SK-N-SH (cell line): ENCODE data around the gene CHST1. TPM values are rescaled to one million over a fixed set of nuclear protein-coding genes. Genes with fewer than 3 reads are reported as not detected.

Source experiments
- CTCF ChIA-PET: fragments of 300-600, 350-600 bp; formaldehyde crosslinking; extraction: SDS; loops from one replicate; lab custom pipeline; 2021; lab: Yijun Ruan, JAX
- POLR2A ChIA-PET: fragments of 350-600 bp; sonication (Branson Sonifier 250); formaldehyde crosslinking; extraction: SDS; loops from one replicate; lab custom pipeline; 2020; ENCODE audit warnings: antibody characterized with exemption, inconsistent platforms; lab: Yijun Ruan, JAX
- DNase-seq: peaks from one replicate; pipeline ENCODE4 v3.0.0; 2012
- H2AFZ ChIP-seq: fragments of 200-600 bp; sonication (generic); 2 replicates; pipeline ENCODE4 v1.8.1; 2016; ENCODE audit warnings: antibody characterized with exemption, mild to moderate bottlenecking, low read depth
- H3F3A ChIP-seq: fragments of 200-600 bp; sonication (generic); replicated peaks from 2 replicates; pipeline ENCODE3; 2016; ENCODE audit warnings: antibody characterized with exemption, mild to moderate bottlenecking; ENCODE audit not compliant: insufficient read depth
- H3K27ac ChIP-seq, 2 experiments: fragments of 200-500 bp in 1 of 2; fragments of 200-600 bp in 1 of 2; sonication (Bioruptor generic) in 1 of 2; sonication (generic), shearing (Covaris generic) in 1 of 2; 2 replicates each; pipeline versions ENCODE4 v1.5.1 to v1.6.1; 2014 to 2016; ENCODE audit warnings: low read depth in 2 of 2, inconsistent platforms in 1 of 2, low read length in 1 of 2, mild to moderate bottlenecking in 1 of 2, mixed read lengths in 1 of 2
- H3K27me3 ChIP-seq: fragments of 200-600 bp; sonication (generic), shearing (Covaris generic); 2 replicates; pipeline ENCODE4 v1.6.1; 2016; ENCODE audit warnings: mixed run types; ENCODE audit not compliant: insufficient read depth
- H3K36me3 ChIP-seq, 2 experiments: fragments of 200-500 bp in 1 of 2; fragments of 200-600 bp in 1 of 2; sonication (Bioruptor generic) in 1 of 2; sonication (generic) in 1 of 2; replicated peaks in 1 of 2; 2 replicates each; pipeline versions ENCODE3 to v1.5.1; 2014 to 2016; ENCODE audit warnings: low read length in 1 of 2, mild to moderate bottlenecking in 1 of 2; ENCODE audit not compliant: insufficient read depth in 2 of 2, control insufficient read depth in 1 of 2
- H3K4me1 ChIP-seq, 2 experiments: fragments of 200-500 bp in 1 of 2; fragments of 200-600 bp in 1 of 2; sonication (Bioruptor generic) in 1 of 2; sonication (generic), shearing (Covaris generic) in 1 of 2; 2 replicates each; pipeline versions ENCODE4 v1.5.1 to v1.6.1; 2014 to 2016; ENCODE audit warnings: low read depth in 1 of 2, low read length in 1 of 2, mixed run types in 1 of 2; ENCODE audit not compliant: insufficient read depth in 2 of 2, control insufficient read depth in 1 of 2
- H3K4me2 ChIP-seq: fragments of 200-600 bp; sonication (generic), shearing (Covaris generic); 2 replicates; pipeline ENCODE4 v1.6.1; 2017; ENCODE audit warnings: mixed run types
- H3K4me3 ChIP-seq, 2 experiments: fragments of 200-500 bp in 1 of 2; fragments of 200-600 bp in 1 of 2; sonication (Bioruptor generic) in 1 of 2; sonication (generic), shearing (Covaris generic) in 1 of 2; 2 replicates each; pipeline versions ENCODE4 v1.5.1 to v1.8.1; 2014 to 2016; ENCODE audit warnings: low read depth in 2 of 2, inconsistent platforms in 1 of 2, low read length in 1 of 2, mild to moderate bottlenecking in 1 of 2, mixed read lengths in 1 of 2, moderate library complexity in 1 of 2
- H3K79me2 ChIP-seq: fragments of 200-600 bp; sonication (generic); 2 replicates; pipeline ENCODE4 v1.8.1; 2017; ENCODE audit warnings: mild to moderate bottlenecking; ENCODE audit not compliant: insufficient read depth
- H3K9ac ChIP-seq: fragments of 200-600 bp; sonication (generic); 2 replicates; pipeline ENCODE4 v1.6.1; 2017; ENCODE audit warnings: mixed run types
- H3K9me2 ChIP-seq: fragments of 200-600 bp; sonication (generic); 2 replicates; pipeline ENCODE4 v1.6.1; 2017; ENCODE audit warnings: mixed run types
- H3K9me3 ChIP-seq: fragments of 200-600 bp; sonication (generic); 2 replicates; pipeline ENCODE4 v1.6.1; 2017; ENCODE audit warnings: mixed run types, mild to moderate bottlenecking, moderate library complexity
- H4K20me1 ChIP-seq: fragments of 200-600 bp; sonication (generic); 2 replicates; pipeline ENCODE4 v1.6.1; 2017; ENCODE audit warnings: mild to moderate bottlenecking, mixed run types; ENCODE audit not compliant: insufficient read depth
- CHD2 ChIP-seq: fragments of 150-350 bp; IDR thresholded peaks from 2 replicates; pipeline ENCODE4 v1.6.1; 2018; ENCODE audit warnings: low read length; ENCODE audit not compliant: partially characterized antibody
- ELF1 ChIP-seq: IDR thresholded peaks from 2 replicates; pipeline ENCODE4 v1.4.0; 2012
- EZH2phosphoT487 ChIP-seq: fragments of 200-600 bp; sonication (generic); IDR thresholded peaks from 2 replicates; pipeline ENCODE4 v1.6.1; 2017; ENCODE audit warnings: low read depth, mixed run types, mild to moderate bottlenecking, antibody characterized with exemption, moderate library complexity, borderline replicate concordance
- FOSL2 ChIP-seq: IDR thresholded peaks from 2 replicates; pipeline ENCODE4 v1.4.0; 2012; ENCODE audit warnings: low read depth, mild to moderate bottlenecking, moderate library complexity, borderline replicate concordance
- GABPA ChIP-seq: IDR thresholded peaks from 2 replicates; pipeline ENCODE4 v1.4.0; 2012; ENCODE audit warnings: low read depth, mild to moderate bottlenecking
- GATA2 ChIP-seq: sonication (generic); formaldehyde crosslinking; IDR thresholded peaks from 2 replicates; pipeline ENCODE4 v1.5.0; 2020; ENCODE audit warnings: mild to moderate bottlenecking, missing genetic modification reagents
- JUND ChIP-seq: IDR thresholded peaks from 2 replicates; pipeline ENCODE4 v1.4.0; 2012
- MEF2A ChIP-seq: IDR thresholded peaks from 2 replicates; pipeline ENCODE4 v1.4.0; 2012; ENCODE audit warnings: low read depth, borderline replicate concordance
- MXI1 ChIP-seq: IDR thresholded peaks from 2 replicates; pipeline ENCODE4 v1.6.1; 2012; ENCODE audit warnings: mild to moderate bottlenecking, low read depth, low read length, improper control_type of control experiment
- NRF1 ChIP-seq: IDR thresholded peaks from 2 replicates; pipeline ENCODE4 v1.6.1; 2012; ENCODE audit warnings: low read depth, mild to moderate bottlenecking, low read length
- PBX3 ChIP-seq: IDR thresholded peaks from 2 replicates; pipeline ENCODE4; 2012
- RXRA ChIP-seq: IDR thresholded peaks from 2 replicates; pipeline ENCODE4 v1.4.0; 2012; ENCODE audit warnings: low read depth, mild to moderate bottlenecking, borderline replicate concordance
- SIN3A ChIP-seq: IDR thresholded peaks from 2 replicates; pipeline ENCODE4 v1.6.1; 2012; ENCODE audit warnings: low read depth, mild to moderate bottlenecking, low read length, moderate library complexity, borderline replicate concordance
- SMC3 ChIP-seq: IDR thresholded peaks from 2 replicates; pipeline ENCODE4 v1.6.1; 2012; ENCODE audit warnings: low read depth, low read length, improper control_type of control experiment
- WGBS: methylation state at CpG from one replicate; pipeline ENCODE4 v1.1.6; 2017; ENCODE audit warnings: low lambda C conversion rate; 5-methylcytosine and 5-hydroxymethylcytosine counted together
- polyA plus RNA-seq, 3 experiments: library from polyadenylated mRNA; depleted of rRNA; stranded (reverse); fragments of >200 nt; gene quantifications; 2 replicates each; pipeline ENCODE4 v1.2.3, GENCODE V29; 2012
- small RNA-seq, 7 experiments: library from RNA; depleted of rRNA; stranded (forward); fragments of <200 nt; gene quantifications; one replicate each; pipeline ENCODE3, GENCODE V24; 2012

CHST1 gene
- polyA plus RNA-seq, 1 of the 3 experiments (the other 2 are of a cell fraction): 4.9 TPM

GRCh38 chr11:45599161-45599943, 66.1 kb downstream of the CHST1 start:
- Histone ChIP-seq H3F3A (no peaks in the 10 kb centered on the region), H2AFZ (no peak overlapping the region), H3K4me2 (no peak overlapping the region), H4K20me1 (no peaks in the 10 kb centered on the region), H3K79me2 (no peaks in the 10 kb centered on the region), H3K27me3 (no peaks in the 10 kb centered on the region; the same call in 1 of the 2 replicates), H3K9me3 (no peaks in the 10 kb centered on the region), H3K36me3 (no peaks in the 10 kb centered on the region), H3K9me2 (no peaks in the 10 kb centered on the region), H3K9ac (no peak overlapping the region), H3K4me1 (no peaks in the 10 kb centered on the region), H3K27ac (no peak overlapping the region), H3K4me3 (no peak overlapping the region)
- ChIA-PET POLR2A (no interaction called here), CTCF (interaction anchor here (1.1 kb wide), 1 partner anchor 17 kb away, joined by 3 read pairs; no protein-coding TSS in a partner anchor)
- WGBS: 27% methylated on average over 9 of the region's 11 CpGs
- TF ChIP-seq MXI1 (no peak), JUND (no peak), PBX3 (no peak), EZH2phosphoT487 (no peak), NRF1 (no peak), GABPA (no peak), SMC3 (no peak), GATA2 (no peak), FOSL2 (no peak), MEF2A (no peak), SIN3A (no peak), RXRA (no peak), CHD2 (no peak), ELF1 (no peak)
- no peak for DNase-seq

Small RNA genes within 50 kb of the gene (small RNA-seq; reads per million reads assigned to genes)
- 0 reads per million in 7 experiments for gene MIR7154

Other genes with a start within 250 kb of the CHST1 start
- 6.2 and 6.5 TPM in 2 replicates for gene SLC35C1, start 139.5 kb upstream of the CHST1 start, polyA plus RNA-seq (2012; rRNA removed)
- 6.7 and 9.1 TPM in 2 replicates for gene CRY2, start 181.9 kb upstream of the CHST1 start, polyA plus RNA-seq (2012; rRNA removed)
- 11.0 and 12.5 TPM in 2 replicates for gene MAPK8IP1, start 220.0 kb upstream of the CHST1 start, polyA plus RNA-seq (2012; rRNA removed)
- 0.30 and 0.49 TPM in 2 replicates for gene FREY1, start 241.6 kb upstream of the CHST1 start, polyA plus RNA-seq (2012; rRNA removed)